B cell (primary cell): ENCODE results near the gene BCAR3. TPM values are rescaled to one million over a fixed set of nuclear protein-coding genes. Genes with fewer than 3 reads are reported as not detected.

Source experiments
- ATAC-seq: fragments of 200-7000 bp; cut with Tn5 transposase; one replicate; pipeline ENCODE4 v1.10.0; 2021; ENCODE audit warnings: low read depth, mild to moderate bottlenecking, moderate number of reproducible peaks, moderate library complexity
- CTCF ChIA-PET: fragments of 350-600 bp; sonication (Branson Sonifier 250); formaldehyde crosslinking; loops from one replicate; lab custom pipeline; 2021; ENCODE audit warnings: antibody characterized with exemption, inconsistent platforms; lab: Charles Lee
- POLR2A ChIA-PET: fragments of 350-600 bp; sonication (Branson Sonifier 250); formaldehyde crosslinking; loops from one replicate; lab custom pipeline; 2021; ENCODE audit warnings: antibody characterized with exemption; lab: Charles Lee
- DNase-seq: peaks from one replicate; pipeline ENCODE4 v3.0.0; 2013
- H2AFZ ChIP-seq: 2 replicates; pipeline ENCODE4 v1.6.1; 2012; ENCODE audit warnings: mild to moderate bottlenecking, low read depth, low read length; ENCODE audit not compliant: insufficient read depth, poor library complexity, severe bottlenecking
- H3K27ac ChIP-seq, 2 donors: 1 replicate in 1 of 2; 2 replicates in 1 of 2; pipeline ENCODE4 v1.5.1; 2012 to 2013; ENCODE audit warnings: low read length in 2 of 2, mild to moderate bottlenecking in 2 of 2, moderate library complexity in 1 of 2
- H3K27me3 ChIP-seq, 4 experiments: fragments of 200-600 bp in 1 of 4; sonication (generic) in 1 of 4; replicated peaks in 1 of 4; 1 replicate in 2 of 4; 2 replicates in 2 of 4; pipeline versions ENCODE4 v1.6.1 to v1.7.0; 2013 to 2016; ENCODE audit warnings: low read length in 3 of 4, mild to moderate bottlenecking in 2 of 4, mixed read lengths in 1 of 4, moderate library complexity in 1 of 4; ENCODE audit not compliant: insufficient read depth in 4 of 4, control insufficient read depth in 3 of 4; ENCODE audit errors: control extremely low read depth in 1 of 4
- H3K36me3 ChIP-seq, 2 experiments: replicated peaks in 1 of 2; 1 replicate in 1 of 2; 2 replicates in 1 of 2; pipeline versions ENCODE4 v1.6.1 to v1.7.1; 2013; ENCODE audit warnings: low read length in 1 of 2; ENCODE audit not compliant: insufficient read depth in 2 of 2, control insufficient read depth in 1 of 2; ENCODE audit errors: control extremely low read depth in 1 of 2, extremely low read depth in 1 of 2
- H3K4me1 ChIP-seq, 2 donors: fragments of 200-600 bp in 1 of 2; sonication (generic) in 1 of 2; 1 replicate in 1 of 2; 2 replicates in 1 of 2; pipeline versions ENCODE4 v1.5.1 to v1.6.1; 2013 to 2017; ENCODE audit warnings: low read length in 2 of 2; ENCODE audit not compliant: control insufficient read depth in 2 of 2, insufficient read depth in 2 of 2
- H3K4me2 ChIP-seq: replicated peaks from 2 replicates; pipeline ENCODE3; 2012; ENCODE audit warnings: mild to moderate bottlenecking, low read depth, low read length; ENCODE audit not compliant: poor library complexity, severe bottlenecking
- H3K4me3 ChIP-seq, 5 experiments: fragments of 200-600 bp in 1 of 5; sonication (generic) in 1 of 5; 1 replicate in 3 of 5; 2 replicates in 2 of 5; pipeline versions ENCODE4 v1.5.1 to v1.7.0; 2011 to 2016; ENCODE audit warnings: low read length in 4 of 5, mild to moderate bottlenecking in 4 of 5, low read depth in 2 of 5, control low read depth in 1 of 5, moderate library complexity in 1 of 5; ENCODE audit not compliant: insufficient read depth in 1 of 5; ENCODE audit errors: control extremely low read depth in 1 of 5, extremely low read depth in 1 of 5
- H3K79me2 ChIP-seq: fragments of 200-600 bp; sonication (generic); one replicate; pipeline ENCODE4 v1.6.0; 2016; ENCODE audit warnings: low read length; ENCODE audit not compliant: control insufficient read depth, insufficient read depth
- H3K9ac ChIP-seq: fragments of 200-600 bp; sonication (generic); 2 replicates; pipeline ENCODE4 v1.6.1; 2017; ENCODE audit warnings: mild to moderate bottlenecking, low read length, moderate library complexity
- H3K9me3 ChIP-seq, 3 donors: one replicate each; pipeline versions ENCODE4 v1.6.1 to v1.7.1; 2013; ENCODE audit warnings: low read length in 2 of 3; ENCODE audit not compliant: control insufficient read depth in 2 of 3, insufficient read depth in 1 of 3; ENCODE audit errors: control extremely low read depth in 1 of 3
- H4K20me1 ChIP-seq: 2 replicates; pipeline ENCODE4 v1.6.0; 2012; ENCODE audit warnings: mild to moderate bottlenecking, low read length; ENCODE audit not compliant: insufficient read depth, control insufficient read depth, poor library complexity, severe bottlenecking
- H3K27ac Mint-ChIP-seq: one replicate; pipeline ENCODE4 v1.8.0; 2021; ENCODE audit warnings: mixed read lengths
- H3K27me3 Mint-ChIP-seq: one replicate; pipeline ENCODE4 v1.8.0; 2021; ENCODE audit warnings: mixed read lengths
- H3K4me1 Mint-ChIP-seq: one replicate; pipeline ENCODE4 v1.8.0; 2021; ENCODE audit warnings: mixed read lengths
- H3K4me3 Mint-ChIP-seq: one replicate; pipeline ENCODE4 v1.8.0; 2021; ENCODE audit warnings: mixed read lengths
- H3K9me3 Mint-ChIP-seq: one replicate; pipeline ENCODE4 v1.8.0; 2022; ENCODE audit warnings: mixed read lengths; ENCODE audit not compliant: insufficient read depth
- EZH2 ChIP-seq: IDR thresholded peaks from 2 replicates; pipeline ENCODE4 v1.6.1; 2012; ENCODE audit warnings: borderline replicate concordance, low read depth, mild to moderate bottlenecking, moderate library complexity, low read length; ENCODE audit not compliant: insufficient read depth, poor library complexity, severe bottlenecking
- WGBS: methylation state at CpG from one replicate; pipeline ENCODE4 v1.1.5; 2013; ENCODE audit warnings: missing lambda C conversion rate; ENCODE audit not compliant: insufficient coverage; 5-methylcytosine and 5-hydroxymethylcytosine counted together
- intact Hi-C: fragments of 100-400 bp; cut with micrococcal nuclease; formaldehyde crosslinking; loops from one replicate; pipeline ENCODE4 v1.10.0; 2022
- polyA plus RNA-seq: library from polyadenylated mRNA; depleted of rRNA; stranded (reverse); fragments of >200 nt; gene quantifications from 2 replicates; pipeline ENCODE4 v1.2.3, GENCODE V29; 2012
- total RNA-seq, 2 donors: library from RNA; stranded (reverse); fragments of 120-200 nt in 1 of 2; gene quantifications; 1 replicate in 1 of 2; 2 replicates in 1 of 2; pipeline versions ENCODE4 v1.2.3 to v1.2.4, GENCODE V29; 2013 to 2022
- TF ChIP-seq, protein P1 (sequence below): fragments of 200-600 bp; IDR thresholded peaks from one replicate; pipeline ENCODE4 v1.8.0; 2022; ENCODE audit warnings: antibody characterized with exemption, mild to moderate bottlenecking

The BCAR3 gene
- total and polyA plus RNA-seq, 2 donors (not counting 1 experiment from before 2014, with no cell fraction given), result 6.7 to 13.0 TPM

DNA sequence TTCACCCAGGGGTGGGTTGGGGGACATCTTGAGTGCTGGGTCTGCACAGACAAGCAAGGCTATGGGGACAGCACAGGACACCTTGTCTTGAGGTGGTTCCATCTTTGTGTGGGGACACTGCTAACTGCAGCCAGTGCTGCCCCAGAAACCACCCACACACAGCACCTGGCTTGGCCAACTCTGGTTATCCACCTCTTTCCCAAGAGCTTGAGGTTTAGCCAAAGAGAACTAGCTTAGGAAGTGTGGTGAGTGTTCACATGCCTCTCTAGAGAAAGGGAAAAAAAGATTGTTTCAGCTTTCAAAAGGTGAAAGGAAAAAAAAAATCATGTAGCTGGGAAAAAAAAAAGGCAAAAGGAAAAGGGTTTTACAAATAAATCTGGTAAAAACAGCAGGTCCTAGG, 32.4 kb downstream of the BCAR3 start:
- no peak for TF ChIP-seq EZH2
- TF ChIP-seq, protein P1, sequence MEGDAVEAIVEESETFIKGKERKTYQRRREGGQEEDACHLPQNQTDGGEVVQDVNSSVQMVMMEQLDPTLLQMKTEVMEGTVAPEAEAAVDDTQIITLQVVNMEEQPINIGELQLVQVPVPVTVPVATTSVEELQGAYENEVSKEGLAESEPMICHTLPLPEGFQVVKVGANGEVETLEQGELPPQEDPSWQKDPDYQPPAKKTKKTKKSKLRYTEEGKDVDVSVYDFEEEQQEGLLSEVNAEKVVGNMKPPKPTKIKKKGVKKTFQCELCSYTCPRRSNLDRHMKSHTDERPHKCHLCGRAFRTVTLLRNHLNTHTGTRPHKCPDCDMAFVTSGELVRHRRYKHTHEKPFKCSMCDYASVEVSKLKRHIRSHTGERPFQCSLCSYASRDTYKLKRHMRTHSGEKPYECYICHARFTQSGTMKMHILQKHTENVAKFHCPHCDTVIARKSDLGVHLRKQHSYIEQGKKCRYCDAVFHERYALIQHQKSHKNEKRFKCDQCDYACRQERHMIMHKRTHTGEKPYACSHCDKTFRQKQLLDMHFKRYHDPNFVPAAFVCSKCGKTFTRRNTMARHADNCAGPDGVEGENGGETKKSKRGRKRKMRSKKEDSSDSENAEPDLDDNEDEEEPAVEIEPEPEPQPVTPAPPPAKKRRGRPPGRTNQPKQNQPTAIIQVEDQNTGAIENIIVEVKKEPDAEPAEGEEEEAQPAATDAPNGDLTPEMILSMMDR, result no peak
- no peak for DNase-seq
- no peak overlapping the region for H3K27ac Mint-ChIP-seq
- intact Hi-C loops, result no loop called here
- H4K20me1 ChIP-seq, result no peaks in the 10 kb centered on the region
- POLR2A ChIA-PET, result no interaction called here
- no peak overlapping the region for H3K27ac ChIP-seq
- peaks cover 3 to 8% of the 10 kb centered on the region in 2 donors for H3K4me1 ChIP-seq
- H3K4me2 ChIP-seq, result no peak overlapping the region
- no peaks in the 10 kb centered on the region for H3K9me3 Mint-ChIP-seq
- peaks cover 0 to 6% of the 10 kb centered on the region in 2 experiments for H3K36me3 ChIP-seq
- H3K27me3 Mint-ChIP-seq, result no peaks in the 10 kb centered on the region
- H3K9me3 ChIP-seq, result no peaks in the 10 kb centered on the region
- H3K79me2 ChIP-seq, result peaks cover 4% of the 10 kb centered on the region
- CTCF ChIA-PET, result interaction anchor here (0.7 to 1.5 kb wide), 3 partner anchors 11 to 21 kb away, joined by 3 to 4 read pairs (median 4); no protein-coding TSS in a partner anchor
- no peak overlapping the region for H2AFZ ChIP-seq
- H3K27me3 ChIP-seq, result no peaks in the 10 kb centered on the region
- H3K4me3 Mint-ChIP-seq, result no peak overlapping the region
- no peak overlapping the region for H3K9ac ChIP-seq
- H3K4me3 ChIP-seq, result no peak overlapping the region
- peaks cover 12% of the 10 kb centered on the region for H3K4me1 Mint-ChIP-seq
- no peak for ATAC-seq

DNA sequence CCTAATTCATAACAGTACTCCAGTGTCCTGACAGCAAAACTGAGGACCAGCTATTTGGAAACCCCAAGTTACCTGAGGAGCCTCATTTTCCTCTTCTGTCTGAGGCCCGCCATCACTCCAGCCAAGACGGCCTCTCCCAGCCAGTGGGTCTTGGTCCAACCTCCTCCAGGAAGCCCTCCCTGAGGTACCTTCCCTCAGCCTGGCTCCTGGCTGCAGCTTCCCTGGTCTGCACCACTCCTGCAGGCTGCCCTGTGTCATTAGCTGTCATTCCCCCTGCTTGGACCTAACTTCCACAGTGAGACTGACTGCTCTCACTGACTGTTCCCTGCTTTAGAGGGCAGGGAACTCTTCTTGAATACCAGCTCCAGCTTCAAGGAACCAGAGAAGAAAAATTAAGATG, 33.0 kb downstream of the BCAR3 start:
- Mint-ChIP-seq H3K9me3 (no peaks in the 10 kb centered on the region), H3K27ac (no peak overlapping the region), H3K4me1 (peaks cover 18% of the 10 kb centered on the region), H3K4me3 (no peak overlapping the region), H3K27me3 (no peaks in the 10 kb centered on the region)
- POLR2A ChIA-PET, result no interaction called here
- H4K20me1 ChIP-seq, result no peaks in the 10 kb centered on the region
- peaks cover 3 to 8% of the 10 kb centered on the region in 2 donors for H3K4me1 ChIP-seq
- H3K27ac ChIP-seq, result no peak overlapping the region
- intact Hi-C loops, result no loop called here
- no peak for DNase-seq
- H3K4me3 ChIP-seq, result no peak overlapping the region
- ATAC-seq, result no peak
- 100% methylated on average over 2 of the region's 2 CpGs for WGBS
- no peak overlapping the region for H2AFZ ChIP-seq
- H3K36me3 ChIP-seq, result peaks cover 0 to 6% of the 10 kb centered on the region in 2 experiments
- no peak overlapping the region for H3K4me2 ChIP-seq
- CTCF ChIA-PET, result interaction anchor here (0.7 to 1.5 kb wide), 3 partner anchors 11 to 22 kb away, joined by 3 to 4 read pairs (median 4); no protein-coding TSS in a partner anchor
- peaks cover 4% of the 10 kb centered on the region for H3K79me2 ChIP-seq
- H3K27me3 ChIP-seq, result no peaks in the 10 kb centered on the region
- TF ChIP-seq, protein P1, result no peak
- no peak for TF ChIP-seq EZH2
- no peak overlapping the region for H3K9ac ChIP-seq
- no peaks in the 10 kb centered on the region for H3K9me3 ChIP-seq
